HL-60/S4 treated with phorbol 12-myristate 13-acetate at 8.2 ng/mL for 4 days and 3 days (cell line): ENCODE data around the gene SINHCAF.

Experiments
- in situ Hi-C: fragments of 300-500 bp; cut with MboI; formaldehyde crosslinking; loops from 2 replicates; pipeline ENCODE4 v1.15.0; 2022; ENCODE audit warnings: low sequenced_read_pairs

Gene SINHCAF

GRCh38 chr12:31234955-31235867 is 90.7 kb downstream of the SINHCAF start:
- in situ Hi-C loops = loop anchor here (25.0 kb wide), 1 partner anchor 398 kb away; no protein-coding TSS in a partner anchor

GRCh38 chr12:31234053-31234840 is 91.7 kb downstream of the SINHCAF start:
- in situ Hi-C loops = loop anchor here (25.0 kb wide), 1 partner anchor 397 kb away; no protein-coding TSS in a partner anchor

GRCh38 chr12:31233061-31233730 is 92.8 kb downstream of the SINHCAF start:
- in situ Hi-C loops = loop anchor here (25.0 kb wide), 1 partner anchor 396 kb away; no protein-coding TSS in a partner anchor

- in situ Hi-C loops = loop anchor here (25.0 kb wide), 1 partner anchor 395 kb away; no protein-coding TSS in a partner anchor
Observed at GRCh38 chr12:31232361-31232965, 93.5 kb downstream of the SINHCAF start.

- in situ Hi-C loops = loop anchor here (25.0 kb wide), 1 partner anchor 394 kb away; no protein-coding TSS in a partner anchor
Observed at GRCh38 chr12:31231611-31232360, 94.2 kb downstream of the SINHCAF start.
